ENCODE results near the gene NME4.
A peak's percentile ranks its signal among the peaks of the same experiment; 100 is the strongest.
"Not testable (repeated sequence)": the region's sequence is repeated elsewhere in the genome, so short reads cannot be mapped to it uniquely, and the experiment has no call there.

The NME4 gene

DNA sequence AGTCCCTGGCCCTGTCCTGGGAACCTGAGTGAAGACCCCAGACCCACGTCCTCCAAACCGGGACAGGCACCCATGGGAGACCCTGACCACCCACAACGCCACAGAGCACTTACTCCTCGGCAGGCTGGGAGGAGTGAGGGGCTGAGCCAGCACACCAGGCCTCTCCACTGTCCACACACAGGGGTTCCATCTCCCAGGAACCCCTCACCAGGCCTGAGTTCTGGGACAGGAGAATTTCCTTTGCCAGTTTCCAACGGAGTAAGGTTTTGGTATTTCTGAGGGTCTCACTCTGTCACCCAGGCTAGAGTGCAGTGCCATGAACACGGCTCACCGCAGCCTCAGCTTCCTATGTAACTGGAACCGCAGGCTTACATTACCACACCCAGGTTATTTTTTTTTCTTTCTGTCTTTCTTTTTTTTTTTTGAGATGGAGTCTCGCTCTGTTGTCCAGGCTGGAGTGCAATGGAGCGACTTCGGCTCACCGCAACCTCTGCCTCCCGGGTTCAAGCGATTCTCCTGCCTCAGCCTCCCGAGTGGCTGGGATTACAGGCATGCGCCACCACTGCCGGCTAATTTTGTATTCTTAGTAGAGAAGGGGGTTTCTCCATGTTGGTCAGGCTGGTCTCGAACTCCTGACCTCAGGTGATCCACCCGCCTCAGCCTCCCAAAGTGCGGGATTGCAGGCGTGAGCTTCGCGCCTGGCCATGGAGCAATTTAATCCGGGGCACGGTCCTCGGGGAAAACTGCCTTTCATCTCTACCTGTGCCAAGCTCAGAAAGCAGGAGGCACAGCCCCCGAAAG lies 16.8 kb upstream of the NME4 start:
- Mint-ChIP-seq H3K9me3 (no peaks in the 10 kb centered on the region), H3K4me3 (peak overlapping the region; percentile 83), H3K27ac (peak overlapping the region; percentile 70), H3K4me1 (peaks cover 25% of the 10 kb centered on the region), H3K27me3 (no peaks in the 10 kb centered on the region), H3K36me3 (no peaks in the 10 kb centered on the region)

DNA sequence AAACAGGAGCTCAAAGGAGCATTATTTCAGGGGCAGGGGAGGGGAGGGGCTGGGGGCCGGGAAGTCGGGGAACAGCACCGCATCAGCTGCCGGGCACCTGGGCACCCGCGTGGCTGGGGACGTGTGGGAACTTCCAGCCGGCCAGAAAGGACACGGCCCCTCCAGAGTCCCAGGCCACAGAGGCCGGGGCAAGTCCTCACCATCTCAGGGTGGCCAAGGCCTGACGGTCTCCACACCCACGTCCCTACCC lies 16.3 kb upstream of the NME4 start:
- no peaks in the 10 kb centered on the region for H3K36me3 Mint-ChIP-seq
- H3K27ac Mint-ChIP-seq = no peak overlapping the region
- H3K4me1 Mint-ChIP-seq = peaks cover 25% of the 10 kb centered on the region
- no peaks in the 10 kb centered on the region for H3K27me3 Mint-ChIP-seq
- peak overlapping the region; percentile 83 for H3K4me3 Mint-ChIP-seq
- H3K9me3 Mint-ChIP-seq = no peaks in the 10 kb centered on the region

DNA sequence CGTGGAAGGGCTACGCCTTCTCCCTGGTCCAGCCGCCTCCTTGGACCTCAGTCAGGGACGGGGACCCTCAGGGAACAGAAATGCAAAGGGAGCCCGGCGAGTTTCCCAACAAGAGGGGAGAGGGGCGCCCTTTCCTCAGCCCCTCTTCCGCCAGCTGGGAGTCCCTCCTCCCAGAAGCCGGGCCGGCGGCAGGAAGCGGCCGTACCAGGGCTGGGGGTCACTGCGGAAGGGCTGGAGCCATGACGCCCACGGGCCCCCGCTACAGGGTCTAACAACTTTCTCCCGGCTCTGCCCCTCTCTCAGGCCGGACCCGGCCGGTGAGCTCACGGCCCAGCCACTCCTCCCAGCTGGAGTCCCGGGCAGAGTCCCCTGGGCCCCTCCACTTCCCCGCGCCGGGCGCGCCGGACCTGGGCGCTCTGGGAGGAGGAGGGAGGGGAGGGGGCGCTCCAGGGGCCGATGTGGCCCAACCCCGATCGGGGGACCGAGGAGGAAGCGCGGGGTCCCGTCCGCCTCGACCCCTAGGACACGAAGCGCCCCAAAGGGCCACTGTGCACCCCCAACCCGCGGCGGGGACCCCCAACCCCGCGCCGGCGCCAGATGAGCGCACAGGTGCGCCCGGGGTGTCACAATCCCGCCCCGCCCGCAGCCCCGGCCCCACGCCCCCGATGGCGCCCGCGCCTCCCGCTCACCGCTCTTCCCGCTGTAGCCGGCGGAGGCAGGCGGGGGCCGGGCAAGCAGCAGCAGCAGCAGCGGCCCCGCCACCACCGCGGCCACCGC lies 15.8 kb upstream of the NME4 start:
- Mint-ChIP-seq H3K9me3 (no peaks in the 10 kb centered on the region), H3K4me3 (peak overlapping the region; percentile 69), H3K27ac (no peak overlapping the region), H3K36me3 (no peaks in the 10 kb centered on the region), H3K27me3 (no peaks in the 10 kb centered on the region), H3K4me1 (peaks cover 25% of the 10 kb centered on the region)

DNA sequence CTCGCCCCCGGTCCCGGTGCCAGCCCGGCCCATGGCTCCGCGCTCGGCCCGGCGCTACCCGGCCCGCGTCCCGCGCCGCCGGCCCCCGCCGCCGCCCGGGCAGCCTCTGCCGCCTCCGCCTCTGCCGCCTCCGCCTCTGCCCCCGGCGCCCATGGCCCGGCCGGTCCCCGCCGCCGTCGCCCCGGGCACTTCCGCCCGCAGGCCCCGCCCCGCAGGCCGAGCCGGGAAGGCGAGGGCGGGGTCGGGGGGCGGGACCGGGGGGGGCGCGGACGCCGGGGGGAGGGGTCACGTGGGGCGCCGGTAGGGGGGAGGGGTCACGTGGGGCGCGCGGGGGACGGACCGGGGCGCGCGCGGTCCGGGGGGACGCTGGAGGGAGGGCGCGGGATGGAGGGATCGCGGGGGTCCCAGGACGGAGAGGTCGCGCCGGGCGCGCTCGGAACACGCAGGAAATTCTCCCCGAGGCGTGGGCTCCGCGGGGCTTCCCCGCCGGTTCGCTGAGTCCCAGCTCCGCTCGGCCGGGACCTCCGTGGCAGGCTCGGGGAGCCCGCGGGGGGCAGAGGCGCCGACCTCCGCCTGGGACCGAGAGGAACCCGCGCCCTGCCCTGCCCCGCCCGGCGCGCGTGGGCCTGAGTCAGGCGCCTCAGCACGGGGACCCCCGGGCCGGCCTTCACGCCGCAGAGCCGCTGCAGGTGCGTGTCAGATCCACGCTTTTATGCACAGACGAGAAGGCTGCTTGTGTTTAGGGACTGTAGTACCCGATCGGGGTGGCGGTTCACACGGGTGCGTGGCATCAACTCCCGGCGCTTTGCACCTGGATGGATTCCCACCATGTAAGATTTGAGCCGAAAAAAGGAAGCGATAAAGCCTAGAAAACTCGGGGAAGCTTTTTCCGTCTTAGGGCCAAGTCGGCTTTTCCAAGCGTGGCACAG lies 14.9 kb upstream of the NME4 start, which contains the start of gene PGAP6:
Gene PGAP6 (minus strand): TSS at position 190 of the 929 bp plus-strand sequence. CDS start 157 bp downstream, at position 33.
- peak within 1 kb of the TSS; percentile 87 for H3K27ac Mint-ChIP-seq
- no peaks in the 10 kb centered on the region for H3K36me3 Mint-ChIP-seq
- peak within 1 kb of the TSS; percentile 71 for H3K4me3 Mint-ChIP-seq
- H3K27me3 Mint-ChIP-seq = no peaks in the 10 kb centered on the region
- no peaks in the 10 kb centered on the region for H3K9me3 Mint-ChIP-seq
- H3K4me1 Mint-ChIP-seq = peaks cover 25% of the 10 kb centered on the region

DNA sequence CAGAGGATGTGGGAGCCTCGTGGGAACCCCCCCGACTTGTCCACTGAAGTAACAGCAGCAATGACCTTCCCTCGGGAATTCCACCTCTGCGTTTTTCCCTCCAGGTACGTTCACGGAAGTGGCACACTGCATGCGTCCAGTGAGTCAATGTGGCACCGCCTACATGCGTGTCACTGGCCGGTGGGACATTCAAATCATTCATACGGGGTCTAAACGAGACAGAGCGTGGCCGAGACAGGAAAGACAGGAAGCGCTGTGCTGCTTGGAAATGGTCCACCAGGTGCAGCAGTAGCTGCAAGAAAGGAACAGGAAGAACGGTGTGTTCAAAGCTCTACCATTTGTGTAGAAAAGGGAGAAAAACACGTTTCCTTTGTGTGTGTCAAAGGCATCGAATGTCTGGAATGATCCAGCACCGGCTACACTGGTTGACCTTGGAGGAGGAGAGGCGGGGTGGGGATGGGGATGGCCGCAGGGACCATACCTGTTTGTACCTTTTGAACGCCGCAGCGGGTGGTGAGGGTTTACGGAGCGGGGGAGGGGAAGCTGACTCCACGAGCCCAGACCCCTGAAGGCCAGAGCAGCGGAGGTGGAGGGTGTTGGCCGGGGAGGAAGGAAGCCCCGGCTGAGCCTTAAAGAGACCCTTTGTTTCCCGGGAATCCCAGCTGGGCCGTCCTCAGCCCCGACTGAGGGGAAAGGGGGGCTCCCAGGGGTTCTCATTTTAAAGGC lies 13.5 kb upstream of the NME4 start:
- Mint-ChIP-seq H3K36me3 (no peaks in the 10 kb centered on the region), H3K27me3 (no peaks in the 10 kb centered on the region), H3K9me3 (no peaks in the 10 kb centered on the region), H3K27ac (peak overlapping the region; percentile 30), H3K4me1 (peaks cover 25% of the 10 kb centered on the region), H3K4me3 (peak overlapping the region; percentile 71)

DNA sequence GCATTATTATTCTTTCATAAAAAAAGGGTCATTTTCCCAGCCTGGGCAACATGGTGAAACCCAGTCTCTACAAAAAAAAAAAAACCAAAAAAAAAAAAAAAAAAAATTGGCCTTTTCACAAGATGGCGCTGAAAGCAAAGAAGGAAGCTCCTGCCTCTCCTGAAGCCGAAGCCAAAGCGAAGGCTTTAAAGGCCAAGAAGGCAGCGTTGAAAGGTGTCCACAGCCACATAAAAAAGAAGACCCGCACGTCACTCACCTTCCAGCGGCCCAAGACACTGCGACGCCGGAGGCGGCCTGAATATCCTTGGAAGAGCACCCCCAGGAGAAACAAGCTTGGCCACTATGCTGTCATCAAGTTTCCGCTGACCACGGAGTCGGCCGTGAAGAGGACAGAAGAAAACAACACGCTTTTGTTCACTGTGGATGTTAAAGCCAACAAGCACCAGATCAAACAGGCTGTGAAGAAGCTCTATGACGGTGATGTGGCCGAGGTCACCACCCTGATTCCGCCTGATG lies 10.3 kb upstream of the NME4 start:
- no peak overlapping the region for H3K27ac Mint-ChIP-seq
- no peaks in the 10 kb centered on the region for H3K9me3 Mint-ChIP-seq

DNA sequence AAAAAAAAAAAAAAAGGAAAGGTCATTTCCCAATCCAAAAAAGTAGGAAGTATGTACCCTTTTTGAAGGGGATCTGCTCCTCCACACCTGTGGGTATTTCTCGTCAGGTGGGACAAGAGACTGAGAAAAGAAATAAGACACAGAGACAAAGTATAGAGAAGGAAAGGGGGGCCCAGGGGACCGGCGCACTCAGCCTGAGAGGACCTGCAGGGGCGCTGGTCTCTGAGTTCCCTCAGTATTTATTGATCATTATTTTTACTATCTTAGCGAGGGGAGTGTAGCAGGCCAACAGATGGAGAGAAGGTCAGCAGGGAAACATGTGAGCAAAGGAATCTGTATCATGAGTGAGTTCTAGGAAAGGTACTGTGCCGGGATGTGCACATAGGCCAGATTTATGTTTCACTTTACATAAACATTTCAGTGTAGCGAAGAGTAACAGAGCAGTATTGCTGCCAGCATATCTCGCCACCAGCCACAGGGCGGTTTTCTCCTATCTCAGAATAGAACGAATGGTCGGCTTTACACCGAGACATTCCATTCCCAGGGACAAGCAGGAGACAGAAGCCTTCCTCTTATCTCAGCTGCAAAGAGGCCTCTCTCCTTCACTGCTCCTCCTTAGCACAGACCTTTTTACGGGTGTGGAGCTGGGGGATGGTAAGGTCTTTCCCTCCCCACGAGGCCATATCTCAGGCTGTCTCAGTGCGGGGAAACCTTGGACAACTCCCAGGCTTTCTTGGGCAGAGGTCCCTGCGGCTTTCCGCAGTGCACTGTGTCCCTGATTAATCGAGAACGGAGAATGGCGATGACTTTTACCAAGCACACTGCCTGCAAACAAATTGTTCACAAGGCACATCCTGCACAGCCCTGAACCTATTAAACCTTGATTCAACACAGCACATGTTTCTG lies 9.0 kb upstream of the NME4 start:
- H3K4me1 Mint-ChIP-seq = peaks cover 14% of the 10 kb centered on the region
- not testable (repeated sequence) for H3K36me3 Mint-ChIP-seq, H3K27me3 Mint-ChIP-seq, H3K9me3 Mint-ChIP-seq, H3K4me3 Mint-ChIP-seq, H3K27ac Mint-ChIP-seq

More for the DNA sequence above, 10.3 kb upstream of the NME4 start:
- peaks cover 15% of the 10 kb centered on the region for H3K4me1 Mint-ChIP-seq
- H3K36me3 Mint-ChIP-seq = no peaks in the 10 kb centered on the region
- H3K27me3 Mint-ChIP-seq = no peaks in the 10 kb centered on the region
- no peak overlapping the region for H3K4me3 Mint-ChIP-seq

DNA sequence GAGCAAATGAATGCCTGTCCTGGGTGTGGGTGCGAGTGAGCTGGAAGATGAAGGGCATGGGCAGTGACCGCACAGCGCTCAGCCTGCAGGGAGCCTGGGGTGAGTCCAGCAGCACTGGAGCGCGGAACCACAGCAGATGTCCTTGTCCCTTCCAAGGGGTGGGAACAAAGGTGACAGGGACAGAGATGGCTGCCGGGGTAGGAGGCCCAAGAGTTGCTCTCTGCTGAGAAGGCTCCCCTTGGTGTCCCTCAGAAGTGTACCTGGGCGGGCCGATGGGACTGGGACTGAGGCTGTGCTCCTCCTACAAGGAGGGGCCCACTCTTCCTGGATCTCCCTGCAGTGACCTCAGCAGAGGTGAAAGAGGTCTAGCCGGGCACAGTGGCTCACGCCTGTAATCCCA lies 7.6 kb upstream of the NME4 start:
- H3K36me3 Mint-ChIP-seq = peaks cover 3% of the 10 kb centered on the region
- H3K9me3 Mint-ChIP-seq = no peaks in the 10 kb centered on the region
- no peak overlapping the region for H3K27ac Mint-ChIP-seq
- H3K4me1 Mint-ChIP-seq = peaks cover 7% of the 10 kb centered on the region
- no peak overlapping the region for H3K4me3 Mint-ChIP-seq
- no peaks in the 10 kb centered on the region for H3K27me3 Mint-ChIP-seq

DNA sequence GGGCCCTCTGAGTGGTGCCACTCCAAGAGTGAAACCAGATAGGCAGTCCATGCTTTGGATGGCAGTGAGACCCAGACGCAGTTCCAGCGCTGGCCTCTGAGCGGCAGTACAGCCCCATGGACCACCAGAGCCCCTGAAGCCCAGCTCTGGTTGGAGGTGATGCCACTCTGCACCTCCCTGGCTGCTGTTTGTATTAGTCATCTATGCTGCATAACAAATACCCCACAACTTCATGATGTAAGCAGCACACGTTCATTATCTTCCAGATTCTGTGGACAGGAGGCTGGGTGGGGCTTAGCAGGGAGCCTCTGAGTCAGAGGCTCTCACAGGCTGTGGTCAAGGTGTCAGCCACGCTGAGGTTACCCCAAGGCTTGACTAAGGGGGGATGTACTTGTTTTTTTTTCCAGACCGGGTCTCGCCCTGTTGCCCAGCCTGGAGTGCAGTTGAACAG lies 5.1 kb upstream of the NME4 start:
- H3K4me1 Mint-ChIP-seq = peaks cover 17% of the 10 kb centered on the region
- peak overlapping the region; percentile 46 for H3K27ac Mint-ChIP-seq
- H3K9me3 Mint-ChIP-seq = no peaks in the 10 kb centered on the region
- peaks cover 3% of the 10 kb centered on the region for H3K36me3 Mint-ChIP-seq
- H3K27me3 Mint-ChIP-seq = no peaks in the 10 kb centered on the region
- H3K4me3 Mint-ChIP-seq = no peak overlapping the region

DNA sequence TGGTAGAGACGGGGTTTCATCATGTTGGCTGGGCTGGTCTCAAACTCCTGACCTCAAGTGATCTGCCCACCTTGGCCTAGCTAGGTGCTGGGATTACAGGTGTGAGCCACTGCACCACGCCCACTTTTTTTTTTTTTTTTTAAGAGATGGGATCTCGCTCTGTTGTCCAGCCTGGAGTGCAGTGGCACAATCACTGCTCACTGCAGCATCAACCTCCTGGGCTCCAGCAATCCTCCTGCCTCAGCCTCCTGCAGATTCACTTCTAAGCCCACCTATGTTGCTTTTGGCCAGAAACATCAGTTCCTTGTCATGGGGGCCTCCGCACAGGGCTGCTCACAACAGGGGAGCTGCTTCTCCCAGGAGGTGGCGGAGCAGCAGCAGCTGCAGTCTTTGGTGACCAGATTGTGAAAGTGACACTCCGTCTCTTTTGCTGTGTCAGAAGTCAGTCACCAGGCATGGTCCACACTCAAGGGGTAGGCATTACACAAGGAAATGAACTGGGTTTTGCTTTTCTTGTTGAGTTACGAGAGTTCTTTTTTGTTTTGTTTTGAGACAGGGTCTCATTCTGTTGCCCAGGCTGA lies 4.5 kb upstream of the NME4 start:
- no peaks in the 10 kb centered on the region for H3K27me3 Mint-ChIP-seq
- peaks cover 3% of the 10 kb centered on the region for H3K36me3 Mint-ChIP-seq
- no peak overlapping the region for H3K4me3 Mint-ChIP-seq
- H3K9me3 Mint-ChIP-seq = no peaks in the 10 kb centered on the region
- H3K4me1 Mint-ChIP-seq = peaks cover 17% of the 10 kb centered on the region
- peak overlapping the region; percentile 35 for H3K27ac Mint-ChIP-seq

DNA sequence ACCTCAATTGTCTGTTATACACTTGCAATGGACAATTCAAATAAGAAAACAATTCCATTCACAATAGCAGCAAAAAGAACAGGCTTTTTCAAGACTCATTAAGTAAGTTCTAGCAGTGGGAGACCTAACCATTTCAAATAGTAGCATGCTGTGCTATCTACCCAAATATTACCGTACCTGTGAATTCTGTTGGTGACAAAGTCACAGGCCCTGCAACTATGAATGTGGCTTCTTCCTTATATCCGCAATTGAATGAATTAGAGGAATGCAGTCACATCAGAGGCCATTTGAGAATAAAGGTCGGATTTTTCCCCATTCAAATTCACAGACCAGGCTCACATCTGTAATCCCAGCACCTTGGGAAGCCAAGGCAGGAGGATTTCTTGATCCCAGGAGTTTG lies 800 bp upstream of the NME4 start:
- Mint-ChIP-seq H3K4me3 (peak overlapping the region; percentile 89), H3K4me1 (peaks cover 31% of the 10 kb centered on the region), H3K36me3 (peaks cover 3% of the 10 kb centered on the region), H3K27me3 (no peaks in the 10 kb centered on the region), H3K27ac (peak overlapping the region; percentile 52), H3K9me3 (no peaks in the 10 kb centered on the region)

DNA sequence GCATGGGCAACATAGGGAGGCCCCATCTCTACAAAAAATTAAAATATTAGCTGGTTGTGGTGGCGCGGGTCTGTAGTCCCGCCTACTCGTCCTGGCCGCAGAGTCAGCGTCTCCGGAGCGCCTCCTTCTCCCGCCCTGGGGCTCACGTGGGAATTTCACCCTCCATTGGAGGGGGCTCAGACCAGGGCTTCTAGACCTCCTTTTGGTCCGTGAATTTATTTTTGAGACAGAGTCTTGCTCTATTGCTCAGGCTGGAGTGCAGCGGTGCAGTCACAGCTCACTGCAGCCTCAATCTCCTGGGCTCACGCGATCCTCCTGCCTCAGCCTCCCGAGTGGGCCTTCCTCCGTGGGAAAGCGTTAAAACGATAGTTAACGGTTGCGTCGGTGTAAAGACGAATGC lies 394 bp upstream of the NME4 start:
- H3K4me1 Mint-ChIP-seq = peaks cover 30% of the 10 kb centered on the region
- peak overlapping the region; percentile 89 for H3K4me3 Mint-ChIP-seq
- peak overlapping the region; percentile 94 for H3K27ac Mint-ChIP-seq
- peaks cover 3% of the 10 kb centered on the region for H3K36me3 Mint-ChIP-seq
- H3K9me3 Mint-ChIP-seq = no peaks in the 10 kb centered on the region
- H3K27me3 Mint-ChIP-seq = no peaks in the 10 kb centered on the region

DNA sequence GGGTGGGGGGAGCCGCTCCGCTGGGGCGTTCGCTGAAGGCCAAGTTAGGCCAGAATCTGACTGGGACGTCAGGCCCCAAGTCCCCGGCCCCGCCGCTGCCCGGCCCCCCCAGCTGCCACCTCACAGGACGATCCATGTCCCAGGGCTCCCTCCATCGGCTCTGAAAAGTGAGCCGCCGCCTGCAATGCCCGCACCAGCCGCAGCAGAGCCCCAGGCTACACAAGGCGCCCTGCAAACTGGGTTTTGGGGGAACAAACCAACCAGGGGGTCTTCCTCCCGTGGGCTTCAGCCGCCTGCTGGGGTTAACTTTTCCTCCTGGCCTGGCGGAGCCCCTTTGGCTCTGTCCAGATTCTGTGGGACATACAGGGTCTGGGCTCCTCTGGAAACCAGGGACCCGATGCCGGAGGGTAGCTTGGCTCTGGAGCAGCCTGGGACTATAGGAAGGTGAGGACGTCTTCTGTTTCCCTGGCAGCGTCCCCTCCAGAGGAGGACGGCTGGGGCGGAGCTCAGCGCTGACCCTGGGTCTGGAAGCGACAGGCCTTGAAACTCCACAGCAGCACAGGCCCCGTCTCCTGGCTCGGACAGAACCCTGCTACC lies 835 bp downstream of the NME4 start:
- H3K9me3 Mint-ChIP-seq = no peaks in the 10 kb centered on the region
- H3K27ac Mint-ChIP-seq = peak overlapping the region; percentile 17
- H3K36me3 Mint-ChIP-seq = no peaks in the 10 kb centered on the region
- H3K4me1 Mint-ChIP-seq = peaks cover 24% of the 10 kb centered on the region
- peak overlapping the region; percentile 65 for H3K4me3 Mint-ChIP-seq
- no peaks in the 10 kb centered on the region for H3K27me3 Mint-ChIP-seq
